ENCODE measurements around the gene DENND11. TPM values are rescaled to one million over a fixed set of nuclear protein-coding genes. Genes with fewer than 3 reads are reported as not detected.
A peak's percentile ranks its signal among the peaks of the same experiment; 100 is the strongest.

The DENND11 gene
- total and polyA plus RNA-seq, 9 of the 15 experiments (the other 6 are each of a cell fraction or from before 2014, with no cell fraction given), result 0.07 to 1.1 (median 0.36) TPM

GRCh38 chr7:141739250-141739649 is 37.3 kb upstream of the DENND11 start:
- peaks cover 50% of the 10 kb centered on the region for H3K36me3 ChIP-seq (ENCODE audit: control insufficient read depth, insufficient read depth, low read length)
- CTCF ChIA-PET (ENCODE audit: low intra/inter-chr PET ratio), result no interaction called here
- in situ Hi-C loops (cut with MboI) (no loop called here), intact Hi-C loops (cut with micrococcal nuclease) (loop anchor here (5.0 kb wide), 1 partner anchor 187 kb away; the partner anchor contains the start of gene AGK)
- H3K79me2 ChIP-seq (ENCODE audit: control insufficient read depth, insufficient read depth, low read length), result peaks cover 41% of the 10 kb centered on the region
- POLR2A ChIA-PET, result interaction anchor here (0.7 to 3.0 kb wide), 5 partner anchors 11 to 24 kb away, joined by 3 to 30 read pairs (median 3); partner anchors contain the start of gene TAS2R3
- ATAC-seq (no peak), DNase-seq (ENCODE audit: extremely low read depth in 1 of 4, low spot score in 3 of 4) (no peak), FAIRE-seq (no peak)
- peak overlapping the region; percentile 89; the same call in 2 of the 3 replicates for H3K27ac ChIP-seq (ENCODE audit: extremely low read depth, low read depth, low read length)
- BruUV-seq (replicated peaks), result no TSS peak
- TF ChIP-seq NCOA4 (IDR thresholded peaks at IDR 0.05; ENCODE audit: partially characterized antibody) (no peak), POLR2A (conservative IDR thresholded peaks at IDR 0.05) (peak; percentile 3; the same call in 1 of the 2 replicates), RFX1 (IDR thresholded peaks at IDR 0.05) (0 out of 2 replicates have a peak, but pooled peaks have one; percentile 2), ZNF512 (tag; IDR thresholded peaks at IDR 0.05) (peak; percentile 62; the same call in 1 of the 2 replicates), U2AF1 (optimal IDR thresholded peaks at IDR 0.05; ENCODE audit: low read depth, low read length) (peak; percentile 42), POLR2G (IDR thresholded peaks at IDR 0.05; ENCODE audit: low read depth, low read length) (0 out of 2 replicates have a peak, but pooled peaks have one; percentile 18), ZNF584 (CRISPR knock-in tag; IDR thresholded peaks at IDR 0.05; ENCODE audit: low read depth) (no peak), RBFOX2 (IDR thresholded peaks at IDR 0.05; ENCODE audit: low read depth, low read length) (peak; percentile 52; the same call in 1 of the 2 replicates)
- peak overlapping the region; percentile 98 for H3K4me2 ChIP-seq (ENCODE audit: insufficient read depth, low read length)
- H3K4me1 ChIP-seq (replicated peaks in 1 of 2; ENCODE audit: control insufficient read depth in 2 of 2, insufficient read depth in 2 of 2, low read length in 2 of 2), result peaks cover 5 to 12% of the 10 kb centered on the region in 2 experiments; a peak in 4 of 5 replicates
- 15% methylated on average over 3 of the region's 3 CpGs for WGBS (ENCODE audit: insufficient coverage, low coverage, missing lambda C conversion rate)
- H3K9me3 ChIP-seq (replicated peaks; ENCODE audit: control insufficient read depth, insufficient read depth, low read depth, low read length), result no peaks in the 10 kb centered on the region
- H2AFZ ChIP-seq (ENCODE audit: low read depth, low read length), result no peak overlapping the region
- H3K9ac ChIP-seq (ENCODE audit: insufficient read depth in 1 of 2, low read depth in 2 of 2, low read length in 2 of 2), result peak overlapping the region in 1 of 2 experiments; percentile 84; a peak in 3 of 4 replicates
- no peaks in the 10 kb centered on the region for H3K9me1 ChIP-seq (ENCODE audit: control insufficient read depth, insufficient read depth, low read length)
- no peaks in the 10 kb centered on the region for H3K27me3 ChIP-seq (ENCODE audit: control insufficient read depth in 2 of 2, insufficient read depth in 2 of 2, low read length in 2 of 2)
- H4K20me1 ChIP-seq (replicated peaks; ENCODE audit: control insufficient read depth, insufficient read depth, low read length), result no peaks in the 10 kb centered on the region
- peak overlapping the region; percentile 65 for H3K4me3 ChIP-seq
